Measurements from ENCODE around the gene ALMS1.
"Not testable (repeated sequence)": the region's sequence is repeated elsewhere in the genome, so short reads cannot be mapped to it uniquely, and the experiment has no call there.

The ALMS1 gene

DNA sequence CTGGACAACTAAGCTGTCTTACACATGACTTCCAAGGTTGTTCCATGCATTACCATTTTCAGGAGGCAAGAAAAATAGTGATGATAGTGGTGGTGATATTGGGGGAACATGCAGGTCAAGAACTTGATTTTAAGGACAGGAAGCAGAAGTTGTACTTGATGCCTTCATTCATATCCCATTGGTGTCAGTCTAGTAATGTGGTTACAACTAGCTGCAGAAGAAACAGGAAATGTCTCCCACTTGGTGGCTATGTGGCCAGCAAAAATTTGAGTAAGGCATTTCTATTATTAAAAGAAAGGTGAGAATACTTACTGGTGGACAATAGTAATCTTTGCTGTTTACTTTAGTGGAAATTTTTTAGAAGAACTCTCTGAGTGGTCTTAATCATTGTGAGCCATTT, 103.4 kb downstream of the ALMS1 start:
- no peak for DNase-seq (ENCODE audit: low read depth in 2 of 2, low spot score in 1 of 2)

DNA sequence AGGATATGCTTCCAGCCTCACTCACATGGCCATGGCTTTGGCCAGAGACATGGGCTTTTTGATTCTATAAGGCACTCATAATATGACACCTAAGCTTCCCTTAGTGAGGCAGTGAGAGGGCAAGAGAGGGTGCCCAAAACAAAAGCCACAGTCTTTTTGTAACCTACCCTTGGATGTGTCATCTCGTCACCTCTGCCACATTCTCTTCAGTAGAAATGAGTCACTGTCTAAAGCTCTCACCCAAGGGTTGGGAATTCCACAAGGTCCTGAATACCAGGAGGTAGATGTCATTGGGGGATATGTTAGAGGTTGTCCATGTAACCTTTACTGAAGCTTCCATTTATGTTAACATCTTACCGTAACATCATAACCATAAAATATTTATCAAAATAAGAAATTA, 108.4 kb downstream of the ALMS1 start:
- DNase-seq (ENCODE audit: low read depth in 2 of 2, low spot score in 1 of 2) = no peak

DNA sequence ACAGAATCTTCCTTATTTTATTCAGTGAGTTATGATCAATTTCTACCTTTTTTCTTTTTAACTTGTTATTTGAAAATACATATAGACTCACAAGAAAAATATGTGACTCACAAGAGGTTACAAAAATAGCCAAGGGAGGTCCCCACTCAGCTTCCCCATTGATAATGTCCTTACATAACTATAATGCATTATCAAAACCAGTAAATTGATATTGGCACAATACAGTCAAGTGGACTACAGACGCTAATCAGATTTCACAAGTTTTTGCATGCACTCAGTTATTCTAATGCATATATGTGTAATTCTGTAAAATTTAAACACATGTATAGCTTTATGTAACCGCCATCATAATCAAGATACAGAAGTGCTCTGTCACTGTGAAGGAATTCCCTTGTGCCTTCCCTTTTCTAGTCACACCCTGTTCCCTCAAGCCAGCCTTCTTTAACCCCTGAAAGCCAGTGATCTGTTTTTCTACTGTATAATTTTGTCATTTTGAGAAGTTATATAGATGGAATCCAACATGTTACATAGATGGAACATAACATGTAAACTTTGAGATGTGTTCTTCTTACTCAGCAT, 118.4 kb downstream of the ALMS1 start:
- no peak for DNase-seq (ENCODE audit: low read depth in 2 of 2, low spot score in 1 of 2)

DNA sequence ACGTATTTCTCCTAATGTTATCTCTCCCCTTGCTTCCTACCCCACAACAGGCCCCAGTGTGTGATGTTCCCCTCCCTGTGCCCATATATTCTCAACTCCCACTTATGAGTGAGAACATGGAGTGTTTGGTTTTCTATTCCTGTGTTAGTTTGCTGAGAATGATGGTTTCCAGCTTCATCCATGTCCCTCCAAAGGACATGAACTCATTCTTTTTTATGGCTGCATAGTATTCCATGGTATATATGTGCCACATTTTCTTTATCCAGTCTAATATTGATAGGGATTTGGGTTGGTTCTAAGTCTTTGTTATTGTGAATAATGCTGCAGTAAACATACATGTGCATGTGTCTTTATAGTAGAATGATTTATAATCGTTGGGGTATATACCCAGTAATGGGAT, 119.2 kb downstream of the ALMS1 start:
- DNase-seq (ENCODE audit: low read depth in 2 of 2, low spot score in 1 of 2) = not testable (repeated sequence)

DNA sequence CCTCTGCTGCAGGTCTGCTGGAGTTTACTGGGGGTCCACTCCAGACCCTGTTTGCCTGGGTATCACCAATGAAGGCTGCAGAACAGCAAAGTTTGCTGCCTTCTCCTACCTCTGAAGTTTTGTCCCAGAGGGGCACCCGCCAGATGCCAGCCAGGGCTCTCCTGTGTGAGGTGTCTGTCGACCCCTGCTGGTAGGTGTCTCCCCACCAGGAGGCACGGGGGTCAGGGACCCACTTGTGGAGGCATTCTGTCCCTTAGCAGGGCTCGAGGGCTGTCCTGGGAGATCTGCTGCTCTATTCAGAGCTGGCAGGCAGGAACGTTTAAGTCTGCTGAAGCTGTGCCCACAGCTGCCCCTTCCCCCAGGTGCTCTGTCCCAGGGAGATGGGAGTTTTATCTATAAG, 124.8 kb downstream of the ALMS1 start:
- not testable (repeated sequence) for DNase-seq (ENCODE audit: low read depth in 2 of 2, low spot score in 1 of 2)

DNA sequence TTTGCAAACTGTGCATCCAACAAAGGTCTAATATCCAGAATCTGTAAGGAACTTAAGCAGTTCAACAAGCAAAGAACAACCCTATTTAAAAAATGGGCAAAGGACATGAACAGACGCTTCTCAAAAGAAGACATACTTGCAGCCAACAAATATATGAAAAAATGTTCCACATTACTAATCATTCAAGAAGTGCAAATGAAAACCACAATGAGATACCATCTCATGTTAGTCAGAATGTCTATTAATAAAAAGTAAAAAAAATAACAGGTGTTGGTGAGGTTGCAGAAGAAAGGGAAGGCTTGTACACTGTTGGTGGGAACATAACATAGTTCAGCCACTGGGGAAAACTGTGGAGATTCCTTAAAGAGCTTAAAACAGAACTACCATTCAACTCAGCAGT, 130.4 kb downstream of the ALMS1 start:
- DNase-seq (ENCODE audit: low read depth in 2 of 2, low spot score in 1 of 2) = no peak

DNA sequence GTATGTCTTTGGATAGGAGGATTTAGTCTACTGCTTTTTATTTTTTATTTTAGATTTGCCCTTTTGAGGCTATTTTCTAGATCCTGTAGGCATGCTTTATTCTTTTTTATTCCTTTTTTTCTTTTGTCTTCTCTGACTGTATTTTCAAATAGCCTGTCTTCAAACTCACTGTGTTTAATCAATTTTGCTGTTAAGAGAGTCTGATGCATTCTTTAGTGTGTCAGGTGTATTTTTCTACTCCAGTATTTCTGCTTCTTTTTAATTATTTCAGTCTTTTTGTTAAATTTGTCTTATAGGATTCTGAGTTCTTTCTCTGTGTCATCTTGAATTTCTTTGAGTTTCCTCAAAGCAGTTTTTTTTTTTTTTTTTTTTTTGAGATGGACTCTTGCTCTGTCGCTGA, 143.1 kb downstream of the ALMS1 start:
- no peak for DNase-seq (ENCODE audit: low read depth in 2 of 2, low spot score in 1 of 2)

DNA sequence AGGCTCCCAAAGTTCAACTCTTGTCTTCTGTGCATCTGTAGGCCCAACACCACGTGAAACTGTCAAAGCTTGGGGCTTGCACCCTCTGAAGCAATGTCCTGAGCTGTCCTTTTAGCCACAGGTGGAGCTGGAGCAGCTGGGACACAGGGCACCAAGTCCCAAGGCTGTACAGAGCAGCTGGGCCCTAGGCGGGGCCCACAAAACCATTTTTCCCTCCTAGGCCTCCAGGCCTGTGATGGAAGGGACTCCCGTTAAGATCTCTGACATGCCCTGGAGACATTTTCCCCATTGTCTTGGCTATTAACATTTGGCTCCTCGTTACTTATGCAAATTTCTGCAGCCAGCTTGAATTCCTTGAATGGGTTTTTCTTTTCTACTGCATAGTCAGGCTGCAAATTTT, 145.1 kb downstream of the ALMS1 start:
- DNase-seq (ENCODE audit: low read depth in 2 of 2, low spot score in 1 of 2) = not testable (repeated sequence)

DNA sequence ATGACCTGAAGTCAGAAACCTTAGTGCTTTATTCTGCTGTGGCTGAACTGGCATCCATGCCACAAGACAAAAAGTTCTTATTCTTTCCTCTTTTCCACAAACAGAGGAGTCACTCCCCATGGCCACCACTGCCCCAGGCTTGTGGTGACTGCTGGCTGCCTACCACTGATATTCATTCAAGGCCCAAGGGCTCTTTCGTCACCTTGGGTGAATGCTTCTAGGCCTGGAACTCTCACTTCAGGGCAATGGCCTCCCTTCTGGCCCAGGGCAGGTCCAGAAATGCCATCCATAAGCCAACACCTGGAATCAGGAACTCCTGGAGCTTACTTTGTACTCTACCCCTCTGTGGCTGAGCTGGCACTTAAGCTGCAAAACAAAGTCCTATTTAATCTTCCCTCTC, 146.7 kb downstream of the ALMS1 start:
- DNase-seq (ENCODE audit: low read depth in 2 of 2, low spot score in 1 of 2) = no peak

DNA sequence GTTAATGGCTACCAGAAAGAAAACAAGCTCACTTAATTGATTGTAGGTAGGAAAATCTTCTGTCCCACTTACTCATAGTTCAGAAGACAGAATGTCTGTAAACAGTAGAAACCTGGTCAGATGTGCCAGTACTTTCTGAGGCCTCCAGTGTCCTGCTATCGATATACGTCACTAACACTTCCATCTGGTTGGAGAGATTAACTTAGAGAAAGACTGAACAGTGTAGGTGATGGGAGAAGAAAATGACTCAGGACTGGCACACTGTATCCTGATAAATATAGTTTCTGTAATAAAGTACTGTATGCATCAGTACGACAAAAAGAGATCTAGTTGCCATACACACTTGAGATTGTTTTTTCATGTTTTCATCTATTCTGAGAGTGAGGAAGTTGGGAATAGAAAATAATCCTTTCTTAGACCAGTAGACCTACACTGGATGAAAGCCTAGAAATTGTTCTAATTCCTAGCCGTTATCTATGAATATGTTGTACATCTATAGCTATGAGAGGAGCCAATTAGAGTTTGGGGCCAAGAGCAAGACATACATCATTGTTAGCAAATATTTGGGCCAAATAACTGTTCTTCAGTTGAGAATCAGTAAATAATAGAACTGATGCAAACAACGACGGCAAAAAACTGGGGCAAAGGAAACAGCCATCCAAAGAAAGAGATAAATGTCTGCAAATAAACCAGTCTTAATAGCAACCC, 150.7 kb downstream of the ALMS1 start:
- DNase-seq (ENCODE audit: low read depth in 2 of 2, low spot score in 1 of 2) = no peak

DNA sequence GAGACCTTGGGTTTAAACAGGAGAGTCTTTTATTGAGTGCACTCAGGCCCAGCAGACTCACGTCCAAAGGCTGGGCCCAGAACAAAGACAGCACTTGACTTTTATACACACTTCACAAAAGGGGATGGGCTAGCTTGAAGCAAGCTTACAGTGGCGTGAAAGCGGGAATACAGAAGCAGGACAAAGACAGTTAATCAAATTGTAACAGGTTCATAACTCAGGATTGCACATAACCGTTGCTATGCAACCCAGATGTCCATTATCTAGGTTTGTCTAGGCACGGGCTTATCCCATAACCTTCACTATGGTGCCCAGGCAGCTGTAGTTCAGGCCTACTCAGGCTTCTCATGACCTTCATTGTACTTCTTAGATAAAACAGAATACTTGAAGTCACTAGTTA, 175.2 kb downstream of the ALMS1 start:
- DNase-seq (ENCODE audit: low read depth in 2 of 2, low spot score in 1 of 2) = not testable (repeated sequence)

DNA sequence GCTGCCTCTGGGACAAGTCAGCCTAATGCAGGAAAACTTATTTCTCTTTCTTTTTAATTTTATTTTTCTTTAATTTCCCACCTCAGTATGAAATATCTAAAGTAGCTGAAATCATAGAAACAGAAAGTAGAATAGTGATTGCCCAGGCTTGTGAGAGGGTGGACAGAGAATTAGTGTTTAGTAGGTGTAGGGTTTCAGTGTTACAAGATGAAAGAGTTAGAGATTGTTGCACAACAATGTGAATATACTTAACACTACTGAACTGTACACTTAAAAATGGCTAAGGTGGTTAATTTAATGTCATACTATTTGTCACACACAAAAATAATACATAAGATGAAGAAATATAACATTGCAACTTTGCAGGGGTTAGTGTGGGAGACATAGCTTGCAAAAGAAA, 175.8 kb downstream of the ALMS1 start:
- DNase-seq (ENCODE audit: low read depth in 2 of 2, low spot score in 1 of 2) = no peak

DNA sequence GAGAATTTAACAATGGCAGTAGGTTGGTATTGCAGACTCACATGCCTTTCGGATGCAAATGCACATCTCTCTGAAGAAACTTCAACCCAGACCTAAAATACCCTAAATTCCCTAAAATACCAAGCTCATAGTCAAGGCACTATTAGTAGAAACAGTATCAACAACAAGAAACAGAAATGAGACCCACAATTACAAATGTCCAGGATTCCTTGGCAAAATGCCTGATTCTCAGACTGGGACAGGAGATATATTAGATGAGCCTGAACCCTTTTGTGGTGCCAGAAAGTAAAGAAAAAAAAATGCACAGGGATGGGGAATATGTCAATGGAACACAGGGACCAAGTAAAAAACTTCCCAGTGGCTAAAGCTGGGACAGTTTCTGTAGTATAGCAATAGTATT, 179.3 kb downstream of the ALMS1 start:
- DNase-seq (ENCODE audit: low read depth in 2 of 2, low spot score in 1 of 2) = no peak

DNA sequence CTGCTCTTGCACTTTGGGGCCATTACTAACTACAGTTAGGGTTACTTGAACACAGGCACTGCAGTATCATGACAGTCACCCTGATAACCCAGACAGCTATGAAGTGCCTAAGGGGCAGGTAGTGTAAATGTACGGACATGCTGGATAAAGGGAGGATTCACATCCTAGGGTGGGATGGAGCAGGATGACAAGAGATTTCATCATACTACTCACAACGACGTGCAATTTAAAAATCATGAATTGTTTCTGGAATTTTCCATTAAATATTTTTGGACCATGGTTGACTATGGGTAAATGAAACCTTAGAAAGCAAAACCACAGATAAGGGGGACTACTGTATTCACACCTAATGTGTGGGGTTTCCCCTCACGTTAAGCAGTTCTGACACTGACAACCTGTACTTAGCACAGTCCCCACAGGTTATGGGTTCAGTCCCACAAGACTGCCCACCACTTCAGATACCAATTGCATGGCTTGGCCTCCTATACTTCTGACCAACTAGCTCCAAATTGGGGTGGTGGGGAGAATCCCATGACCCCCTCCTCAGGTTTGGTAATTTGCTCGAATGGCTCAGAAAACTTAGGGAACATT, 180.7 kb downstream of the ALMS1 start:
- DNase-seq (ENCODE audit: low read depth in 2 of 2, low spot score in 1 of 2) = no peak

DNA sequence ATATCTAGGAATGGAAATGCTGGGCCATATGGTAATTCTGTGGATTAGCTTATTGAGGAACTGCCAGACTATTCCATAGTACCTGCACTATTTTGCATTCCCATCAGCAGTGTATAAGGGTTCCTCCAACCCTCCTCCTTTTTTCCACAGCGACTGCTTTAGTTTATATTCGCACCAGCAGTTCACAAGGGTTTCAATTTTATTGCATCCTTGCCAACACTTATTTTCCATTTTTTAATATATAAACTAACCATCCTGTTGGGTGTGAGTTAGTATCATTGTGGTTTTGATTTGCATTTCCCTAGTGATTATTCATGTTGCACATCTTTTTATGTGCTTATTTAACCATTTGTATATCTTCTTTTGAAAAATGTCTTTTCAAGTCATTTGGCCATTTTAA, 189.6 kb downstream of the ALMS1 start:
- no peak for DNase-seq (ENCODE audit: low read depth in 2 of 2, low spot score in 1 of 2)

DNA sequence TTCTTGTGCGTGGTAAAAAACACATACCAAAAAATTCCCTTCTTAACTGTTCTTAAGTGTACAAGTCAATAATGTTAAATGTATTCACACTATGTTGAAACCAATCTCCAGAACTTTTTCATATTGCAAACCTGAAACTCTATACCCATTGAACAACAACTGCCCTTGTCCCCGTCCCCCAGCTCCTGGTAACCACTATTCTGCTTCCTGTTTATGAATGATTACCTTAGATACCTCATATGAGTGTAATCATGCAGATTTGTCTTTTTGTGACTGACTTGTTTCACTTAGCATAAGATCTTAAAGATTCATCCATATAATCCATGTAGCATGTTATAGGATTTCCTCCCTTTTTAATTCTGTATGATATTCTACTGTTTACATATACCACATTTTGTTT, 196.7 kb downstream of the ALMS1 start:
- DNase-seq (ENCODE audit: low read depth in 2 of 2, low spot score in 1 of 2) = no peak

DNA sequence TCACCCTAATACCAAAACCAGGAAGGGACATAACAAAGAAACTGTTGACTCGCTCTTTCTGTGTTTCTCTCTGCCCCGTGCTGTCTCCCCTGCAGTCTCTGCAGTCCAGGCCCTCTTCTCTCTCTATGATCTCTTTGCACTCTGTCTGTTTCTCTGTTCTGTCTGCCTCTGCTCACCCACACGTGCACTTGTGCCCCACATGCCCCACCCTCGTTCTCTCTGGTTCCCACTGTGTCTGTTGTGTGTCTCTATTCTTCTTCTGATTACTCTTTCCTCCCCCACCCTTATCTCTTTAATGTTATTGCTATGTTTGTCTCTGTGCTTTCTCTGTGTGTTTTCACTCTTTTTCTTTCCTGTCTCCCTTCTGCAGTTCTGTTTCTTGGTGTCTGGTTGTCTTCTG, 202.5 kb downstream of the ALMS1 start:
- no peak for DNase-seq (ENCODE audit: low read depth in 2 of 2, low spot score in 1 of 2)

DNA sequence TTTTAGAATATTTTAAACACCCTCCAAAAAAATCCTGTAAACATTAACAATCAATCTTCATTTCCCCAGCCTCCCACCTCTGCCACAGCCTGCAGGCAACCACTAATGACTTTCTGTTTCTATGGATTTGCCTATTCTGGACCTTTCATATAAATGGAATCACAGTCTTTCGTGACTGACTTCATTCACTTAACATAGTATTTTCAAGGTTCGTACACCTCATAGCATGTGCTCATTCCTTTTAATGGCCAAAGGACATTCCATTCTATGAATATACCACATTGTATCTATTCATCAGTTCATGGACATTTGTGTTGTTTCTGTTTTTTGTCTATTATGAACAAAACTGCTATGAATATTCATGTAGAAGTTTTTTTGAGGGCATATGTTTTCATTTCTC, 208.0 kb downstream of the ALMS1 start:
- DNase-seq (ENCODE audit: low read depth in 2 of 2, low spot score in 1 of 2) = no peak

DNA sequence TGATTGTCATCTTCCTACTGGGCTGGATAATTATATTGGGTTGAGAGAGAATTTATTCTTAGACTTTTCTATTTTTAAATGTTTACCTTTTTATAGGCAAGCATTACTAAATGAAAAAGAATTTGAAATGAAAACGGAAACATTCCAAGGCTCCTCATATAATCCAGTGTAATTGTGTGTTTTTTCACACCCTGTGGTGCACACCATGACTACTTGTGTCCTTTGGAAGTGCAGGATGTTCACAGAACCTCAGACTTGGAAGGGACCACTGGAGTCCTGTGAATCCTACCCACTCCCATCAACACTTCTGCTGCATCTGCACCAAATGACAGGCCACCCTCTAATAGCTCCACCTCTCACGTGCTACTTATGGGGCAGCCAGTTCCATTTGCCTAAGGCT, 208.6 kb downstream of the ALMS1 start:
- no peak for DNase-seq (ENCODE audit: low read depth in 2 of 2, low spot score in 1 of 2)

DNA sequence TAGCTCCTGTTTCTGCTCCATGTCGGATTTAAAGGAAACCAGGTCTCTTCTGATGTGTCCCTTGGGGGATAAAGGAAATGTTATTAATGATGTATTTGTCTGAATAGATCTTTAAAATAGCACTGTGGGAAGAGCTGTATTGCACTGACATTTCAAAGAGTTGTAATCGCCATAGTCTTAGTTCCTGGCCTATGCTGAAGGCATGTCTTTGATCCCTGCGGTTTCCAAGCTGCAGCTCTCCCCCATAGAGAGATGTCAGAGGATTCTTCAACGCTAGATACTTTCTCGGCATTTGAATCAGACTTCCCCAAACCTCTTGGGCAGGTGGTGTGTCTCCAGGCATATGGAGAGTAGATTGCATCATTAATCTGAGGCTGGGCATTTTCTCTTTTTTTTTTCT, 216.1 kb downstream of the ALMS1 start:
- DNase-seq (ENCODE audit: low read depth in 2 of 2, low spot score in 1 of 2) = no peak

DNA sequence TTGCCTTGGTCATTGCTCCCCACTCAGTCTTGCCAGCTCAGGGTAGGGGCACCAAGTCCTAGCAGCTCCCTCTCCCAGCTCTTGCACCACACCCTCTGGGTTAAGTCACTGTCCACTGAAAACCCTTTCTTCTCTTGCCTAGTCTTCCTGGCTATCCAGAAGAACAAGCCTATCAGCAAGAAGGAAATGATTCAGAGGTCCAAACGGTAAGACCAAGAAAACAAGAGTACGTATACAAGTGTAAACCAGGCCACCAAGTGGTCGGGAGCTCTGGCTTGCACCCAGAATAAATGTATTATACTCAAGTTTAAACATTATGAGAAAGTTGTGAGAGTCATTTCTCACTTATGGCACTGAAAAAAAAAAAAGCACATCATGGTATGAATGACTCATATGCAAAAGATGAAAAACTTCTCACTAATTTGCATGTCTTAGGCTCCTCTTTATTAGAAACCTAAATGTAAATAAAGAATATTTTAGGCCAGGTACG, 217.5 kb downstream of the ALMS1 start:
- not testable (repeated sequence) for DNase-seq (ENCODE audit: low read depth in 2 of 2, low spot score in 1 of 2)

DNA sequence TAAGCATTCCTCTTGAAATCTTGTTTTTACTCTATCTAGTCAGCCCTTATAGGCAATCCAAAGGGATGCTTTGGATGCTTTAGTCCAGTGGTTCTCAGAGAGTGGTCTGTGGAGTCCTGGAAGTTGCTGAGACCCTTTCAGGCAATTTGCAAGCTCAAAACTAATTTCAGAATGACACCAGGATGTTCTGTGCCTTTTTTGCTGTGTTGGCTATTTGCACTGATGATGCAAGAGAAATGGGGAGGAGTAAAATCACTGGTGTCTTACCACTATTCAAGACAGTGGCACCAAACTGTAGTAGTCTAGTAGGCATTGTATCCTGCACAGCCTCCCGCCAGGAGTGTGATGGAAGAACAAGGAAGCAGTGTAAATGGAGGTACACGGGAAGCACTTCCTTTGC, 219.0 kb downstream of the ALMS1 start:
- not testable (repeated sequence) for DNase-seq (ENCODE audit: low read depth in 2 of 2, low spot score in 1 of 2)

DNA sequence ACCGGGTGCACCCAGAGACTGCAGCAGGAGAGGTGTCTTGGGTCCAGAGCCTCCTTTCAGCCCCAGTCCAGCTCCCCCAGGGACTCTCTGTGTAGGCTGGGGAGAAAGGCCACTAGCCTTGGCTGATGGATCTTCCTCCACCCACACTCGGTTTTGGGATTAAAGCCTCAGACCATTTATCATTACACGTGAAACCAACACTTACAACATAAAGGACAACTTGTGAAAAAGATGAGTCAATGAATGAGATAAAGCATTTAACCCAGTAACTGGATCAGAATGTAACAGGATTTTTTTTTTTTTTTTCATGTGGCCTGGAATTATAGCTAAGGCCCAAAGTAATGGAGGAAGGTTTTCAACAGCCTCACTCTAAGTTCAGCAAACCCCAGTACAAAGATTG, 224.5 kb downstream of the ALMS1 start:
- DNase-seq (ENCODE audit: low read depth in 2 of 2, low spot score in 1 of 2) = no peak

All from stimulated activated CD8-positive, alpha-beta memory T cell treated with anti-CD3 and anti-CD28 coated beads, Interleukin-4, amount 100 ng/mL, for 4 hours (primary cell).